Endothelial cell of umbilical vein (primary cell): ENCODE measurements around the gene CTSV. TPM values are rescaled to one million over a fixed set of nuclear protein-coding genes. Genes with fewer than 3 reads are reported as not detected.
"Not testable (repeated sequence)": the region's sequence is repeated elsewhere in the genome, so short reads cannot be mapped to it uniquely, and the experiment has no call there.

Experiments
- BruUV-seq: library from RNA; stranded (reverse); fragments of 400-500 nt; replicated peaks from 2 replicates; lab custom pipeline; 2021; lab: Mats Ljungman, UMichigan
- CTCF ChIA-PET: fragments of 300-600, 350-600 bp; sonication (Branson Sonifier 250); formaldehyde crosslinking; loops from one replicate; lab custom pipeline; 2021; ENCODE audit warnings: antibody characterized with exemption, inconsistent platforms; lab: Charles Lee
- POLR2A ChIA-PET: fragments of 300-600, 350-600 bp; sonication (Branson Sonifier 250); formaldehyde crosslinking; loops from one replicate; lab custom pipeline; 2021; ENCODE audit warnings: antibody characterized with exemption, inconsistent platforms; lab: Charles Lee
- DNase-seq: peaks from one replicate; pipeline ENCODE4 v3.0.0-alpha.2; 2011; ENCODE audit warnings: low read depth, low spot score
- FAIRE-seq: peaks from 2 replicates; lab custom pipeline; 2011; peaks lifted over from hg19 to GRCh38; lab: Jason Lieb, UNC
- H2AFZ ChIP-seq: 2 replicates; pipeline ENCODE4 v1.6.0; 2012; ENCODE audit warnings: low read depth, low read length, control low read depth, inconsistent platforms
- H3K27ac ChIP-seq: 2 replicates; pipeline ENCODE4 v1.5.1; 2011; ENCODE audit warnings: low read depth, mild to moderate bottlenecking, control low read depth, low read length, moderate library complexity; ENCODE audit not compliant: insufficient read depth
- H3K27me3 ChIP-seq, 2 experiments: 2 replicates each; pipeline versions ENCODE4 v1.6.0 to v1.6.1; 2011; ENCODE audit warnings: low read length in 2 of 2, mixed read lengths in 1 of 2; ENCODE audit not compliant: control insufficient read depth in 2 of 2, insufficient read depth in 2 of 2
- H3K36me3 ChIP-seq, 2 experiments: 2 replicates in 1 of 2; 3 replicates in 1 of 2; pipeline ENCODE4 v1.5.1; 2011; ENCODE audit warnings: low read length in 2 of 2, mild to moderate bottlenecking in 1 of 2, moderate library complexity in 1 of 2; ENCODE audit not compliant: control insufficient read depth in 2 of 2, insufficient read depth in 2 of 2; ENCODE audit errors: extremely low read depth in 1 of 2
- H3K4me1 ChIP-seq: 3 replicates; pipeline ENCODE4 v1.5.1; 2011; ENCODE audit warnings: mild to moderate bottlenecking, low read length; ENCODE audit not compliant: control insufficient read depth, insufficient read depth; ENCODE audit errors: extremely low read depth
- H3K4me2 ChIP-seq: 2 replicates; pipeline ENCODE4 v1.6.1; 2011; ENCODE audit warnings: low read length, control low read depth, mixed read lengths; ENCODE audit not compliant: insufficient read depth
- H3K4me3 ChIP-seq, 3 experiments: fragments of 200-600 bp in 1 of 3; sonication (generic), shearing (Covaris generic) in 1 of 3; replicated peaks in 1 of 3; 2 replicates each; pipeline ENCODE4 v1.5.1; 2011 to 2016; ENCODE audit warnings: control low read depth in 3 of 3, low read length in 3 of 3, mild to moderate bottlenecking in 2 of 3, inconsistent platforms in 1 of 3, low read depth in 1 of 3, moderate library complexity in 1 of 3; ENCODE audit not compliant: insufficient read depth in 1 of 3
- H3K79me2 ChIP-seq: 2 replicates; pipeline ENCODE4 v1.6.0; 2012; ENCODE audit warnings: low read length, inconsistent platforms; ENCODE audit not compliant: control insufficient read depth, insufficient read depth
- H3K9ac ChIP-seq: replicated peaks from 2 replicates; pipeline ENCODE3; 2011; ENCODE audit warnings: low read length, control low read depth; ENCODE audit not compliant: insufficient read depth; ENCODE audit errors: extremely low read depth
- H3K9me1 ChIP-seq: replicated peaks from 3 replicates; pipeline ENCODE4 v1.6.0; 2011; ENCODE audit warnings: mild to moderate bottlenecking, low read length; ENCODE audit not compliant: control insufficient read depth, insufficient read depth; ENCODE audit errors: extremely low read depth
- H3K9me3 ChIP-seq: replicated peaks from 2 replicates; pipeline ENCODE4 v1.5.1; 2012; ENCODE audit warnings: low read length, inconsistent platforms; ENCODE audit not compliant: control insufficient read depth, insufficient read depth
- H4K20me1 ChIP-seq: replicated peaks from 2 replicates; pipeline ENCODE3; 2011; ENCODE audit warnings: mild to moderate bottlenecking, low read length; ENCODE audit not compliant: control insufficient read depth, insufficient read depth; ENCODE audit errors: extremely low read depth
- CTCF ChIP-seq, 2 donors: IDR thresholded peaks; 1 replicate in 1 of 2; 2 replicates in 1 of 2; pipeline ENCODE4 v1.5.1; 2011; ENCODE audit warnings: low read length in 2 of 2, mild to moderate bottlenecking in 2 of 2, moderate library complexity in 2 of 2, control low read depth in 1 of 2, inconsistent platforms in 1 of 2, low read depth in 1 of 2; ENCODE audit not compliant: insufficient read depth in 1 of 2; ENCODE audit errors: extremely low read depth in 1 of 2
- EZH2 ChIP-seq: IDR thresholded peaks from 2 replicates; pipeline ENCODE4 v1.6.1; 2012; ENCODE audit warnings: borderline replicate concordance, low read depth, mild to moderate bottlenecking, moderate library complexity, low read length, inconsistent platforms; ENCODE audit not compliant: severe bottlenecking
- FOS ChIP-seq: IDR thresholded peaks from 2 replicates; pipeline ENCODE4 v1.6.1; 2011; ENCODE audit warnings: mild to moderate bottlenecking, low read length, moderate library complexity, borderline replicate concordance; ENCODE audit not compliant: insufficient read depth
- GATA2 ChIP-seq: IDR thresholded peaks from 2 replicates; pipeline ENCODE4 v1.7.0; 2011; ENCODE audit warnings: low read depth, mild to moderate bottlenecking, moderate library complexity, mixed read lengths, low read length; ENCODE audit not compliant: insufficient read length, insufficient read depth
- JUN ChIP-seq: IDR thresholded peaks from 2 replicates; pipeline ENCODE4 v1.6.1; 2011; ENCODE audit warnings: borderline replicate concordance, low read depth; ENCODE audit not compliant: insufficient read length, insufficient read depth
- MAX ChIP-seq: IDR thresholded peaks from 2 replicates; pipeline ENCODE4 v1.6.1; 2011; ENCODE audit not compliant: insufficient read depth, insufficient read length
- MYC ChIP-seq: IDR thresholded peaks from one replicate; pipeline ENCODE4 v1.6.1; 2011; ENCODE audit warnings: mild to moderate bottlenecking, low read depth, low read length
- POLR2A ChIP-seq: IDR thresholded peaks from 2 replicates; pipeline ENCODE4 v1.6.1; 2012; ENCODE audit warnings: low read depth, mild to moderate bottlenecking, control low read depth, low read length
- POLR2AphosphoS5 ChIP-seq: IDR thresholded peaks from 2 replicates; pipeline ENCODE4 v1.6.1; 2012; ENCODE audit warnings: low read depth, mild to moderate bottlenecking, control low read depth, low read length, moderate library complexity; ENCODE audit not compliant: insufficient read depth
- dilution Hi-C: fragments of 300-500 bp; cut with MboI; formaldehyde crosslinking; loops from one replicate; pipeline ENCODE4 v1.15.0; 2019; ENCODE audit warnings: low sequenced_read_pairs; ENCODE audit not compliant: extremely low pct_ligation_motif_present
- intact Hi-C: fragments of 100-400 bp; cut with micrococcal nuclease; formaldehyde crosslinking; loops from one replicate; pipeline ENCODE4 v1.10.0; 2022
- polyA plus RNA-seq, 4 experiments: library from polyadenylated mRNA; depleted of rRNA in 3 of 4; stranded (reverse) in 3 of 4; unstranded in 1 of 4; fragments of >200 nt; gene quantifications; 2 replicates each; pipeline versions ENCODE4 v1.2.1 to v1.2.3, GENCODE V29; 2011 to 2012; ENCODE audit warnings: missing spikeins in 1 of 4
- total RNA-seq: library from RNA; stranded (reverse); gene quantifications from 2 replicates; pipeline ENCODE4 v1.2.3, GENCODE V29; 2021

CTSV gene
- total and polyA plus RNA-seq, 2 donors (not counting 3 experiments of a cell fraction or from before 2014, with no cell fraction given) = 0.80 to 1.3 TPM

GRCh38 chr9:97084562-97084991, 45.6 kb upstream of the CTSV start:
- POLR2A ChIA-PET, H3K9me3 ChIP-seq, CTCF ChIA-PET, DNase-seq, H3K9me1 ChIP-seq, H3K4me2 ChIP-seq, H4K20me1 ChIP-seq, BruUV-seq, H3K27me3 ChIP-seq, intact Hi-C loops, H3K79me2 ChIP-seq, H3K4me1 ChIP-seq, FAIRE-seq, H3K36me3 ChIP-seq, H3K4me3 ChIP-seq, H3K27ac ChIP-seq, dilution Hi-C loops, H2AFZ ChIP-seq, H3K9ac ChIP-seq: not testable (repeated sequence)

DNA sequence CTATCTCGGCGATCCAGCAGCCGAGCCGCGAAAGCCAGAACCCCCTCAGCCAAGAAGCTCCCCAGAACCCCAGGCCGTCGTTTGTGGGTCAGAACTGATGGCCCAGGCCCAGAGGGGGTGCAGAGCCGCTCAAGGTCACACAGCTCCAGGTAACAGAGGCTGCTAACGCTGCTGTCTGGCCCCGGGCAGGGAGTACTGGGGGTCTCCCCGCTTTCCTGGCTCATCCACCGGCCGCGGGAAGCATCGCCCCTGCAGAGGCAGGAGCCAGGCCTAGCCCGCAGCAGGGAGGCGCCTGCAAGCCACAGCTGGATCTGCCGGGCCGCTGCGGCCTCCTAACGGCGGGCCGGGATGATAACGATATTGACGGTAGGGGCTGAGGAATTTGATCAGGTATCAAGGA, 39.4 kb upstream of the CTSV start:
- BruUV-seq = no TSS peak

More for the DNA sequence above, 39.4 kb upstream of the CTSV start:
- no peak for TF ChIP-seq MYC
- TF ChIP-seq MAX = no peak
- no peak for TF ChIP-seq CTCF (IDR thresholded peaks at IDR 0.05; ENCODE audit: extremely low read depth in 1 of 2, insufficient read depth in 1 of 2, low read depth in 1 of 2, low read length in 2 of 2)
- no peak for TF ChIP-seq POLR2AphosphoS5
- no peak for TF ChIP-seq GATA2
- no peak for TF ChIP-seq FOS
- no peak for TF ChIP-seq JUN
- no peak for TF ChIP-seq EZH2
- no peak for TF ChIP-seq POLR2A
- Histone ChIP-seq H3K4me1 (peaks cover 2% of the 10 kb centered on the region), H3K9me1 (no peaks in the 10 kb centered on the region), H3K36me3 (no peaks in the 10 kb centered on the region), H3K4me2 (no peak overlapping the region), H3K27ac (no peak overlapping the region), H4K20me1 (no peaks in the 10 kb centered on the region), H3K79me2 (no peaks in the 10 kb centered on the region), H3K9me3 (no peaks in the 10 kb centered on the region), H3K9ac (no peak overlapping the region), H3K4me3 (no peak overlapping the region), H2AFZ (no peak overlapping the region), H3K27me3 (peaks cover 0 to 2% of the 10 kb centered on the region in 2 experiments)
- ChIA-PET POLR2A (no interaction called here), CTCF (no interaction called here)
- intact Hi-C loops = no loop called here
- FAIRE-seq = no peak
- DNase-seq = no peak
- dilution Hi-C loops = no loop called here
